Colon (tissue), 2 donors: ENCODE results near the gene LRRC74B.
"Not testable (repeated sequence)": the region's sequence is repeated elsewhere in the genome, so short reads cannot be mapped to it uniquely, and the experiment has no call there.

Experiments used
- FAIRE-seq: peaks from 2 replicates; lab custom pipeline; 2012; peaks lifted over from hg19 to GRCh38; lab: Jason Lieb, UNC
- donor health status: control.
- donor health status: control.

LRRC74B gene

DNA sequence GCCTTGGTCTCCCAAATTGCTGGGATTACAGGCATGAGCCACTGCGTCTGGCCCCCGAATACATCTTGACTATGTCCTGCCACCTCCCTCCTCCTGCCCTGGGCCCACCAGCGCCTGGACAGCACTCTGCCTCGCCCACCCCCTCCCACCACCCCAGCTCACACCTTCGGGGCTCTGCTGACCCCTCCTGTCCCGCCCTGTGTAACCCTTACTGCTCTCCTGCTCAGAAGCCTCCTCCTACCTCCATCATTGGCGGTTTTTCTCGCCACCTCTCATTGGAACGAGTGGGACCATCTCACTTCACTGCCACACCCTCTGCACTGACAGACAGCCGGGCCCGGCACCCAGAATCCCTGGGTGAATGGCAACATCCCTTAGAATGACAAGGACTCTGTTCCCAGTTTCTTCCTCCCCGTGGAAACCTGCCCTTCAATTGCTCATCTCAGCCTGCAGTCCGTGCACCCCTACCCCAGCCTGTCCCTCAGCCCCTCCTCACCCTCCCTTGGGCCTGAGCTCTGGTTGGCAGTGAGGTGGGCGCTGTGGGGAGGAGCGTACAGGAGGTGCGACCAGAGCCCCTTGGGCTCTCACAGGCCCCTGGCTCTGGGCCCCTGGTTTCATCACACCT is 32.2 kb downstream of the LRRC74B start:
- FAIRE-seq: no peak

DNA sequence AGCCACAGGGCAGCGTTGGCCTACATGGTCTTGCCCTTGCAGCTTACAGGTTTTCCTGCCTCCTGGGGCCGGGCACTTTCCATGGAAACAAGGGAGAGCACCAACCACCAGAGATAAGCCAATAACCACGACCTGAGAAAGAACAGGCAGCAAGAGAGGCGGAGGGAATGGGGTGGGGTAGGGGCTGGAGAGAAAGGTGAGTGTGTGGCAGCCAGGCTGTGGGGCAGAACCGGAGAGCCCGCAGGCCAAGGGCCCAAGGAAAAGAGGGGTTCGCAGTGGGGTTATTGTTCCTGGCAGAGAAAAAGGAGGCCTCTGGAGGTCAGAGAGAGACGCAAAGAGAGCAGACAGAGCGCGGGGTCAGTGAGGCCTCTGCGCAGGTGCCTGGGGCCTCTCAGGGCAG is 33.2 kb downstream of the LRRC74B start:
- FAIRE-seq: no peak

GRCh38 chr22:21079493-21079892 is 33.7 kb downstream of the LRRC74B start:
- no peak for FAIRE-seq

DNA sequence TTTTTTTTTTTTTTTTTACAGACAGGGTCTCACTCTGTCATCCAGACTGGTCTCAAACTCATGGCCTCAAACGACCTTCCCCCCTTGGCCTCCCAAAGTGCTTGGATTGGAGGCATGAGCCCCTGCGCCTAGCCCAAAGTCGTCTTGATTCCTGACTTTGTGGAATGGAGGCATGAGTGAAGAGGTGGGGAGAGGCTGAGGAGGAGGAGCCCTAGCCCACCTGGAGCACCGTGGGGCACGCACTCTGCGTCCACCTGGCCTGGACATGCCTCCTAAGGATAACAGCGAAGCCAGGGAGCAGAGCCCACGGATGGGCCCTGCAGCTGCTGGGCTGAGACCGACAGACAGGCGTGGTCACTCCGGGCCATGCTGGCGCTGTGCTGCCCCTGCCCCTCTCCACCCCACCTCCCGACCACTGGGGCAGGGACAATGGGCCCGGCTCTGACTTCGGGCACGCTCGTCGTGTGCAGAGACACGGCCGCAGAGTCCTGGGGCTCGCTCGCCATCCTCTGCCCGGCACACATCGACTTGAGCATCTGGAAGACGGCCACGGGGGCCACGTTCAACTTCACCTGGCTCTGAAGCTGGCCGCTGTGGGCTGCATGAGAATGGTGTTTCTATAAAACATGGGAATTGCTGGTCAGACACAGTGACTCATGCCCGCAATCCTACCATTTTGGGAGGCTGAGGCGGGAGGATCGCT is 34.8 kb downstream of the LRRC74B start:
- no peak for FAIRE-seq

- FAIRE-seq: no peak
These were observed 36.5 kb downstream of the LRRC74B start for GRCh38 chr22:21082248-21082647.

DNA sequence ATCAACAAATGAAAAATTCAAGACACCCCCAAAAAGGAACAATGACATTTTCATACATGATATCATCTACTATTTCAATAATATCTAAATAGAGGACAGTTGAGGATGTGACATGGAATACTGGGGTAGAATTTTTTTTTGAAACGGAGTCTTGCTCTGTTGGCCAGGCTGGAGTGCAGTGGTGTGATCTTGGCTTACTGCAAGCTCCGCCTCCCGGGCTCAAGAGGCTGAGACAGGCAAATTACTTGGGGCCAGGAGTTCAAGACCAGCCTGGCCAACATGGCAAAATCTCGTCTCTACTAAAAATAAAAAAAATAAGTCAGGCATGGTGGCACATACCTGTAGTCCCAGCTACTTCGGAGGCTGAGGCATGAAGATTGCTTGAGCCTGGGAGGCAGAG is 41.4 kb downstream of the LRRC74B start:
- no peak for FAIRE-seq

- not testable (repeated sequence) for FAIRE-seq
These were observed 42.2 kb downstream of the LRRC74B start for GRCh38 chr22:21087926-21088325.

DNA sequence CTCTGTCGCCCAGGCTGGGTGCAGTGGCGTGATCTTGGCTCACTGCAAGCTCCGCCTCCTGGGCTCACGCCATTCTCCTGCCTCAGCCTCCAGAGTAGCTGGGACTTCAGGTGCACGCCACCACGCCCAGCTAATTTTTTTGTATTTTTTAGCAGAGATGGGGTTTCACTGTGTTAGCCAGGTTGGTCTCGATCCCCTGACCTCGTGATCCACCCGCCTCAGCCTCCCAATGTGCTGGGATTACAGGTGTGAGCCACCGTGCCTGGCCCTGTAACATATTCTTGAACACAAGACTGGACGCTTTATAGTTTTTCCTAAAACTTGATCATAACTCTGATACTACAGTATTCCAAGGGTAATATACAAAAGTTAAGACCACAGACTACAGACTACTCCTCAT is 45.5 kb downstream of the LRRC74B start:
- not testable (repeated sequence) for FAIRE-seq

GRCh38 chr22:21092797-21093554 is 47.2 kb downstream of the LRRC74B start:
- FAIRE-seq: no peak

GRCh38 chr22:21093555-21094137 is 47.9 kb downstream of the LRRC74B start:
- FAIRE-seq: not testable (repeated sequence)

- no peak for FAIRE-seq
These were observed 49.4 kb downstream of the LRRC74B start for GRCh38 chr22:21094911-21095772.

DNA sequence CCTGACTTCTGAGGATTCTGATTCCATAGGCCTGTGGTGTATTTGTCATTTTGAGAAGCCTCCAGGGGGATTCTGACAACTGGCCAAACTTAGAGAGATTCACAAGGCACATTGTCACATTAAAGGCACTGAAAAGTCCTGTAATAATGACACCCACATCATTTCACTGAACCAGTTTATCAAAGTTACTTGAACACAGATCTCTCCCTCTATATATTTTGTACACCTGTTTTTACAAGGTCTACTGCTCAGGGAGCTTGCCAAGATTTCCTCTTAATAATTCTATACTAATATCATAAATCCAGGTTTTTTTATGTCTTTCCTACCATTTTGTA is 50.0 kb downstream of the LRRC74B start:
- FAIRE-seq: no peak

- not testable (repeated sequence) for FAIRE-seq
These were observed 51.1 kb downstream of the LRRC74B start for GRCh38 chr22:21096878-21097277.

DNA sequence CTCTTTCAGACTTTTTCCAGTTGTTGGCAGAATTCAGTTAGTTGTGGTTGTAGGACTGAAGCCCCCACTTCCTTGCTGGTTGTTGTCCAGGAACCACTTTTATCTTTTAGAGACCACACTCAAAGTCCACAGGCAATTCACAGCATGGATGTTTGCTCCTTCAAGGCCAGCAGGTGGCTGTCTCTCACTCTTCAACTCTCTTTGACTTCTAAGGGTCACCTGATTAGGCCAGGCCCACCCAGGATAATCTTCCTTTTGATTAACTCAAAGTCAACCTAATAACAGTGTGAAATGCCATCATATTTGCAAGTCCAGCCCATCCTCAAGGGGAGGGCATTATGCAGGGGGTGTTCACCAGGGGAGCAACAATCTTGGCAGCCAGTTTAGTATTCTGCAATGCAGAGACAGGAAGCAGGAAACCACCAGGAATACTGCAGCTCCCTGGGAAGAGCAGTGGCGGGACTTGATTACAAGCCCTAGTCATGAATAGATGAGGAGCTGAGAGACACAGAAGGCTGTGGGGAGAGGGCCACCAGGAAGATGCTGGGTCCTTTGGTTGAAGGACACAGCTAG is 52.4 kb downstream of the LRRC74B start:
- FAIRE-seq: no peak

- no peak for FAIRE-seq
These were observed 53.8 kb downstream of the LRRC74B start for GRCh38 chr22:21099578-21099977.

- FAIRE-seq: no peak
These were observed 54.6 kb downstream of the LRRC74B start for GRCh38 chr22:21100149-21101032.

GRCh38 chr22:21101877-21102638 is 56.3 kb downstream of the LRRC74B start:
- no peak for FAIRE-seq

GRCh38 chr22:21102659-21103267 is 57.0 kb downstream of the LRRC74B start:
- no peak for FAIRE-seq

GRCh38 chr22:21103633-21104032 is 57.9 kb downstream of the LRRC74B start:
- FAIRE-seq: no peak
